OCI-LY3 (cell line): Measurements from ENCODE around the gene ZNF764.

Experiments used
- H2AFZ ChIP-seq: fragments of 200-600, 300-600 bp; shearing (Covaris generic); 2 replicates; pipeline ENCODE4 v1.6.0; 2014; ENCODE audit warnings: antibody characterized with exemption, low read depth, low read length
- H3K27ac ChIP-seq: fragments of 200-600, 300-600 bp; sonication (generic); 2 replicates; pipeline ENCODE4 v1.5.1; 2014; ENCODE audit warnings: mild to moderate bottlenecking, low read length, moderate library complexity, mixed read lengths
- H3K27me3 ChIP-seq: fragments of 200-600, 300-600 bp; sonication (generic); 2 replicates; pipeline ENCODE4 v1.6.1; 2014; ENCODE audit warnings: low read depth, low read length, mixed read lengths
- H3K36me3 ChIP-seq: fragments of 200-600, 300-600 bp; sonication (generic); replicated peaks from 2 replicates; pipeline ENCODE3; 2014; ENCODE audit warnings: low read depth, low read length, mixed read lengths
- H3K4me1 ChIP-seq: fragments of 300-600, 200-600 bp; sonication (generic); 2 replicates; pipeline ENCODE4 v1.6.1; 2014; ENCODE audit warnings: low read length, mixed read lengths
- H3K4me2 ChIP-seq: fragments of 200-600, 300-600 bp; sonication (generic); 2 replicates; pipeline ENCODE4 v1.6.1; 2014; ENCODE audit warnings: low read length, mixed read lengths
- H3K4me3 ChIP-seq: fragments of 300-600, 200-600 bp; sonication (generic); 2 replicates; pipeline ENCODE4 v1.5.1; 2014; ENCODE audit warnings: antibody characterized with exemption, mild to moderate bottlenecking, low read length, moderate library complexity
- H3K79me2 ChIP-seq: fragments of 300-600, 200-600 bp; shearing (Covaris generic); 2 replicates; pipeline ENCODE4 v1.6.1; 2014; ENCODE audit warnings: mild to moderate bottlenecking, low read length, mixed read lengths
- H3K9ac ChIP-seq: fragments of 300-600, 200-600 bp; shearing (Covaris generic); 2 replicates; pipeline ENCODE4 v1.6.0; 2014; ENCODE audit warnings: mild to moderate bottlenecking, low read length, moderate library complexity
- H3K9me3 ChIP-seq: fragments of 200-600, 300-600 bp; shearing (Covaris generic); 2 replicates; pipeline ENCODE4 v1.6.1; 2014; ENCODE audit warnings: low read length, mixed read lengths; ENCODE audit not compliant: insufficient read depth
- H4K20me1 ChIP-seq: fragments of 200-600, 300-600 bp; sonication (generic); 2 replicates; pipeline ENCODE4 v1.6.1; 2016; ENCODE audit warnings: low read length, mixed read lengths; ENCODE audit not compliant: insufficient read depth
- CTCF ChIP-seq: fragments of 200-600, 300-600 bp; sonication (generic); IDR thresholded peaks from 2 replicates; pipeline ENCODE4 v1.5.1; 2014; ENCODE audit warnings: antibody characterized with exemption, low read length, low read depth
- EZH2phosphoT487 ChIP-seq: fragments of 200-600 bp; shearing (Covaris generic); IDR thresholded peaks from 2 replicates; pipeline ENCODE4 v1.6.1; 2018; ENCODE audit warnings: antibody characterized with exemption, mixed run types, low read depth

ZNF764 gene

GRCh38 chr16:30562021-30562420 is 3.8 kb upstream of the ZNF764 start:
- H2AFZ ChIP-seq, result peak overlapping the region; percentile 96
- no peaks in the 10 kb centered on the region for H3K9me3 ChIP-seq
- peaks cover 10% of the 10 kb centered on the region for H3K79me2 ChIP-seq
- no peak overlapping the region for H3K9ac ChIP-seq
- no peaks in the 10 kb centered on the region for H3K36me3 ChIP-seq
- no peaks in the 10 kb centered on the region for H3K27me3 ChIP-seq
- peaks cover 20% of the 10 kb centered on the region for H3K4me1 ChIP-seq
- H3K4me2 ChIP-seq, result peak overlapping the region; percentile 53
- H3K27ac ChIP-seq, result no peak overlapping the region
- TF ChIP-seq EZH2phosphoT487 (no peak), CTCF (no peak)
- no peaks in the 10 kb centered on the region for H4K20me1 ChIP-seq
- peak overlapping the region; percentile 71 for H3K4me3 ChIP-seq

GRCh38 chr16:30561089-30561816 is 3.1 kb upstream of the ZNF764 start:
- Histone ChIP-seq H3K27ac (no peak overlapping the region), H4K20me1 (no peaks in the 10 kb centered on the region), H2AFZ (peak overlapping the region; percentile 96), H3K4me3 (peak overlapping the region; percentile 71), H3K4me1 (peaks cover 20% of the 10 kb centered on the region), H3K36me3 (no peaks in the 10 kb centered on the region), H3K9me3 (no peaks in the 10 kb centered on the region), H3K27me3 (no peaks in the 10 kb centered on the region), H3K4me2 (peak overlapping the region; percentile 53), H3K9ac (peak overlapping the region; percentile 41; the same call in 1 of the 2 replicates), H3K79me2 (peaks cover 16% of the 10 kb centered on the region)
- no peak for TF ChIP-seq EZH2phosphoT487
- no peak for TF ChIP-seq CTCF

GRCh38 chr16:30559690-30560089 is 1.5 kb upstream of the ZNF764 start:
- Histone ChIP-seq H3K27me3 (no peaks in the 10 kb centered on the region), H3K79me2 (peaks cover 18% of the 10 kb centered on the region), H3K9me3 (no peaks in the 10 kb centered on the region), H3K9ac (0 out of 2 replicates have a peak overlapping the region, but pooled peaks have one; percentile 19), H4K20me1 (no peaks in the 10 kb centered on the region), H3K4me3 (no peak overlapping the region), H3K4me2 (peak overlapping the region; percentile 17; the same call in 1 of the 2 replicates), H3K36me3 (peaks cover 9% of the 10 kb centered on the region), H3K27ac (peak overlapping the region; percentile 45; the same call in 1 of the 2 replicates), H2AFZ (peak overlapping the region; percentile 89; the same call in 1 of the 2 replicates), H3K4me1 (peaks cover 20% of the 10 kb centered on the region)
- TF ChIP-seq EZH2phosphoT487, result no peak
- TF ChIP-seq CTCF, result no peak

- H3K4me3 ChIP-seq, result peak overlapping the region; percentile 86
- no peak for TF ChIP-seq CTCF
- TF ChIP-seq EZH2phosphoT487, result no peak
- peak overlapping the region; percentile 73 for H3K4me2 ChIP-seq
- H3K27ac ChIP-seq, result peak overlapping the region; percentile 58
- H4K20me1 ChIP-seq, result no peaks in the 10 kb centered on the region
- peaks cover 20% of the 10 kb centered on the region for H3K4me1 ChIP-seq
- H3K9me3 ChIP-seq, result no peaks in the 10 kb centered on the region
- no peaks in the 10 kb centered on the region for H3K27me3 ChIP-seq
- H3K79me2 ChIP-seq, result peaks cover 18% of the 10 kb centered on the region
- peak overlapping the region; percentile 34; the same call in 1 of the 2 replicates for H2AFZ ChIP-seq
- H3K36me3 ChIP-seq, result peaks cover 9% of the 10 kb centered on the region
- H3K9ac ChIP-seq, result peak overlapping the region; percentile 54
Observed at GRCh38 chr16:30558789-30559377, 709 bp upstream of the ZNF764 start.
